ENCODE measurements around the gene SUN2.
A peak's percentile ranks its signal among the peaks of the same experiment; 100 is the strongest.
"Not testable (repeated sequence)": the region's sequence is repeated elsewhere in the genome, so short reads cannot be mapped to it uniquely, and the experiment has no call there.

Gene SUN2, protein sequence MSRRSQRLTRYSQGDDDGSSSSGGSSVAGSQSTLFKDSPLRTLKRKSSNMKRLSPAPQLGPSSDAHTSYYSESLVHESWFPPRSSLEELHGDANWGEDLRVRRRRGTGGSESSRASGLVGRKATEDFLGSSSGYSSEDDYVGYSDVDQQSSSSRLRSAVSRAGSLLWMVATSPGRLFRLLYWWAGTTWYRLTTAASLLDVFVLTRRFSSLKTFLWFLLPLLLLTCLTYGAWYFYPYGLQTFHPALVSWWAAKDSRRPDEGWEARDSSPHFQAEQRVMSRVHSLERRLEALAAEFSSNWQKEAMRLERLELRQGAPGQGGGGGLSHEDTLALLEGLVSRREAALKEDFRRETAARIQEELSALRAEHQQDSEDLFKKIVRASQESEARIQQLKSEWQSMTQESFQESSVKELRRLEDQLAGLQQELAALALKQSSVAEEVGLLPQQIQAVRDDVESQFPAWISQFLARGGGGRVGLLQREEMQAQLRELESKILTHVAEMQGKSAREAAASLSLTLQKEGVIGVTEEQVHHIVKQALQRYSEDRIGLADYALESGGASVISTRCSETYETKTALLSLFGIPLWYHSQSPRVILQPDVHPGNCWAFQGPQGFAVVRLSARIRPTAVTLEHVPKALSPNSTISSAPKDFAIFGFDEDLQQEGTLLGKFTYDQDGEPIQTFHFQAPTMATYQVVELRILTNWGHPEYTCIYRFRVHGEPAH

GRCh38 chr22:38755911-38756532, at the start of gene SUN2:
Gene SUN2, minus strand, starts transcription at chr22:38755998. Its CDS starts 3,370 bp downstream, at chr22:38752628.
- DNase-seq (ENCODE audit: low spot score) = peak; percentile 94

- not testable (repeated sequence) for DNase-seq (ENCODE audit: low spot score)
These were observed 49.3 kb upstream of the SUN2 start for GRCh38 chr22:38805041-38805593.

GRCh38 chr22:38802671-38803121, 46.9 kb upstream of the SUN2 start:
- DNase-seq (ENCODE audit: low spot score) = no peak

- no peak for DNase-seq (ENCODE audit: low spot score)
These were observed 43.6 kb upstream of the SUN2 start for GRCh38 chr22:38799265-38800002.

DNA sequence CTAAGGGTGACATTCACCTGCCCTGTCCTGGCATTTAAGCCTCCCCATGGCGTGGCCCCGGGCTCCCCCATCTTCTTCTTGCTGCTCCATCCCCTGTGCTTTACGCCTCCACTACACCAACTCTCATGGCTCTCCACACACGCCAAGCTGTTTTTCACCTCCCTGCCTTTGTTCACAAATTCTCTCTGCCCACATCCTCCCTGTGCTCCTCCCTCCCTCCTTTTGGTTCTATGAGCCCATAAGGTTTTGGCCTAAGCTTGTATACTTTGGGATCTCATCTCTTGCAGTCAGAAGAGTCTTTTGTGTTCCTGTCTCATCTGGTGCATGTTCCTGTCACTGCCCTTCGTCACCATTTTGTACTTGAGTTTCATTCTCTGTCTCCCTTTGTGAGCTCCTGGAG, 42.7 kb upstream of the SUN2 start:
- no peak for DNase-seq (ENCODE audit: low spot score)

- no peak for DNase-seq (ENCODE audit: low spot score)
These were observed 40.6 kb upstream of the SUN2 start for GRCh38 chr22:38796262-38796957.

DNA sequence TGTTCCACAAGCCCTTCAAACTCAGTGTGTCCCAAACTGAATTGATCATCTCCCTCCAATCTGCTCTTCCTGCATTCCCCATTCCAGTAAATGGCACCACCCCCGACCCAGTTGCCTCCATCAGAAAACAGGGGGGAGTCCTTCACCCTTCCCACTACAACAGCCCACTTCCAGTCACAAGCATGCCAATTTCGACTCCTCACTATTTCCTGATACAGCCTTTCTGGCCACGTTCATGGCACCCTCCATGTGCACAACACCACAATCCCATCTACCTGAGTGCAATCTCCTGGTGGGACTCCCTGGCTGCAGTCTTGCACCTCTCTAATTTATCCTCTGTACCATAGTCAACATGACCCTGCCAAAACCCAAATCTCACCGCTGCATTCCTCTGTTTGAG, 39.8 kb upstream of the SUN2 start:
- no peak for DNase-seq (ENCODE audit: low spot score)

DNA sequence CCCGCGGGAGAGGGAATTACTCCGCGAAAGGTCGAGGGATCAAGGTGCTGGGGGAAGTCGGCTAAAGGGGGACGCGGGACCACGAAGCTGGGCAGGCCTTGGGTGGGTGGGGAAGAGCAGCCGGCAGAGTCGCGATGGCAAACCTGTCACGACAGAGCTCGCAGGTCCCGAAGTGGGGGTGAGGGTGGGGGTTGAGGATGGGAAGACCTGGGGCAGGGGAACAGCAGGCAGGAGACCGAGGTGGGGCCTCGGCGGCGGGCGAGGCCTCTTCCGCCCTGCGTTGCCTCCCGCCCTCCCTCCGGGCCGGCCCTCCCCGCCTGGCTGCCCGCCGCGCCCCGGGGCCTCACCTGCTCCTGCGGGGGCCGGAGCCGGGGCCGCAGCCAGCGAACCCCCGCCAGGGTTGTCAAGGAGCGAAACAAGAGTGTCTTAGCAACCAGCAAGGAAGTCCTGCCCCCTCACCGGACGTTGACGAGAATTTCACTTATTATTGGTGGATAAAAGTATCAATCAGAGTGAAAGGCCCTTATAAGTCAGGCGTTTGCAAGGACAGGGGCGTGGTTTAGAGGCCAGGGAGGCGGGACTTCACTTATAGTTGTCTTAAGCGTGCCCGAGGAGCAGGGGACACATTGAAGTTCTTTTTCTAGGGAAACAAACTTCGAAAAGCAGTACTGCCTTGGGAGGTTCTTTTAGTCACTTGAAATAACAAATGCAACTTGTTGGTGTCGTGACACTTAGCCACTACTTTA, 38.1 kb upstream of the SUN2 start, which contains the start of gene DNAL4:
Gene DNAL4 (minus strand): TSS at position 423 of the 746 bp plus-strand sequence. CDS start 11,412 bp downstream, outside the sequence.
- DNase-seq (ENCODE audit: low spot score) = peak; percentile 98

GRCh38 chr22:38793317-38793716, 37.5 kb upstream of the SUN2 start:
- DNase-seq (ENCODE audit: low spot score) = no peak

GRCh38 chr22:38792833-38793232, 37.0 kb upstream of the SUN2 start:
- peak; percentile 42 for DNase-seq (ENCODE audit: low spot score)

GRCh38 chr22:38789606-38790005, 33.8 kb upstream of the SUN2 start:
- DNase-seq (ENCODE audit: low spot score) = no peak

DNA sequence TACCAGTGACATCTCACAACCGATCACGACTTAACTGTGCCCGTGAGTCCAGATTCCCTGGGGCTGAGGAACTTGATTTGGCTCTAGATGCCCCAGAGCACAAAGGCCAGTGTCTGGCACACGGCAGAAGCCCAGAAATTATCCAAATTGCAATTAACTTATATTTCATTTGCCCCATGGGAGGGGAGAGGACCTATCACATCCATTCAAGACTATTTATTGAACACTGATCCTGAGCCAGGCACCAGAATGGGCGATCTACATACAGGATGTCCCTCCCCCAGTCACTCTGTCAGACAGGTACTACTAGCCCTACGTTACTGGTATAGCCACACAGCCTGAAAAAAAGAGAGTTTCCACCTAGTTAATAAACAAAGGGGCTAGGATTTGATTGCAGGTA, 33.0 kb upstream of the SUN2 start:
- no peak for DNase-seq (ENCODE audit: low spot score)

- no peak for DNase-seq (ENCODE audit: low spot score)
These were observed 32.4 kb upstream of the SUN2 start for GRCh38 chr22:38788021-38788816.

GRCh38 chr22:38786631-38787030, 30.8 kb upstream of the SUN2 start:
- DNase-seq (ENCODE audit: low spot score) = no peak

DNA sequence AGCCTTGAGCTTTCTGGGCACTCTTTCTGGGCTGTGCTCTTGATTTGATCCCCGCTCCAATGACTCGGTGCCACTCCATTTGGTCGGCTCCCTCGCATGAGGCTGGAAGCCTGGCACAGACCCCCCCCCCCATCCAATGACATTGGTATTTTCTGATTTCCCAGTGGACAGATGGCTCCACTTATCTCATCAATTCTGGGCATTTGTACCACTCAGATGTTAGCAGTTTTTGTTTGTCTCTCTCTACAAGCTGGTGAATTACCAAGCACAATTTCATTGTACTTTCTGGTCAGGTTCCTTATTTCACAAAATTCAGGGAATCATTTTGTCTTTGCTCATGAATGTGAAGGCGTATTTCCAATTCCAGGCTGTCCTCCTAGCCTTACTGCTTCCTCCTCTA, 29.1 kb upstream of the SUN2 start:
- DNase-seq (ENCODE audit: low spot score) = no peak

- no peak for DNase-seq (ENCODE audit: low spot score)
These were observed 28.2 kb upstream of the SUN2 start for GRCh38 chr22:38784035-38784434.

DNA sequence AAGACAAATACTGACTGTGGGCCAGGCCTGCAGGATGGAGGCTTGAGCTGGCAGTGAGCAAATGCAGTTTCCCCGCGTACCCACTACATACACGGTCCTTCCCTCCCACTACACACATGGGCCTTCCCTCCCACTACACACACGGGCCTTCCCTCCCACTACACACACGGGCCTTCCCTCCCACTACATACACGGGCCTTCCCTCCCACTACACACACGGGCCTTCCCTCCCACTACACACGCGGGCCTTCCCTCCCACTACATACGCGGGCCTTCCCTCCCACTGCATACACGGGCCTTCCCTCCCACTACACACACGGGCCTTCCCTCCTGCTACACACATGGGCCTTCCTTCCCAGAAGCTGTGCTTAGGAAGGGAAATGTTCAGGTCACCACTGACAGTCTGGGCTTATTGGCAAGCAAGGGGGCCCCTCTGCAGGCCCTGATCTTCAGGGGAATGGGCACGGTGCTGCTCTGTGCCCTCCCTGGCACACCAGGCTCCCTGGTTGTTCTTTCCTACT, 27.4 kb upstream of the SUN2 start:
- DNase-seq (ENCODE audit: low spot score) = no peak

DNA sequence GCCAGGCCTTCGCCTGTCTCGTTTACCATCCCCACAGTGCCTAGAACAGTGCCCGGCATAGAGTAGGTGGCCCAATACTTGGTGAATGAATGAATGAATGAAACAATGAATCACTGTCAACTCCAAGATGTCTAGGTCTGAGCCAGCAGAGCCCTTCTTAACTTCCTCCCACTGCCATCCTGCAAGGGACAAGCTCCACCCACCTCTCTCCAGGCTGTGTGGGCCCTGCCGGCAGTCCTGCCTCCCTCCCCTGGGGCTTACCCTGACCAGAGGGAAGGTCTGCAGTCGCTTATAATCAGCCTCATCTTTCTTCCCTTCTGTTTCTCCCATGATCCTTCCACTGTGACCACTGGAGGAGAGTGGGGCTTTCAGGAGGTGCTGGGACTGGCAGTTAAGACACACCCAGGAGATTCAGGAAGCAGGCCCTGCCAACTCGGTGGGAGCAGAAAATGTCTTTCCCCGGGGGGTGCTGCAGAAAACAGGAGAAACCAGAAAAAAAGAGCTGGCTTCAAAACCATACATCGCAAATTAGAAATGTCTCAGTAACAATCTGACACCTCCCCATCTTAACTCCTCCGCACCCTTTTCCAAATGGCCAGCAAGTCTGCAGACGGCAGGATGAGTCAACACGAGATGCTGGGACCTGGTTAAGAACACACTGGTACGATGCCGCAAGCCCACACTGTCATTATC, 26.8 kb upstream of the SUN2 start:
- no peak for DNase-seq (ENCODE audit: low spot score)

- DNase-seq (ENCODE audit: low spot score) = no peak
These were observed 25.2 kb upstream of the SUN2 start for GRCh38 chr22:38781033-38781432.
